ENCODE measurements around the gene SPPL2C. TPM values are rescaled to one million over a fixed set of nuclear protein-coding genes. Genes with fewer than 3 reads are reported as not detected.

Gene SPPL2C
- total RNA-seq, 2 experiments from 2014 or later = not detected

GRCh38 chr17:45863857-45864654 lies 19.4 kb downstream of the SPPL2C start:
- ChIA-PET POLR2A (no interaction called here), CTCF (ENCODE audit: unreplicated experiment) (no interaction called here)
- Histone ChIP-seq H3K9me3 (ENCODE audit: low read length) (no peaks in the 10 kb centered on the region), H2AFZ (ENCODE audit: low read length) (no peak overlapping the region), H4K20me1 (ENCODE audit: insufficient read depth, low read length) (no peaks in the 10 kb centered on the region), H3K27ac (ENCODE audit: low read depth, low read length, poor library complexity, severe bottlenecking) (no peak overlapping the region), H3K4me3 (ENCODE audit: low read depth, low read length, poor library complexity, severe bottlenecking) (no peak overlapping the region), H3K9me2 (ENCODE audit: insufficient read depth, low read length) (no peaks in the 10 kb centered on the region), H3K36me3 (ENCODE audit: insufficient read depth, low read length) (no peaks in the 10 kb centered on the region), H3K79me2 (ENCODE audit: insufficient read depth, low read depth, low read length) (no peaks in the 10 kb centered on the region), H3K4me2 (ENCODE audit: low read length) (no peak overlapping the region), H3K4me1 (ENCODE audit: insufficient read depth, low read length, poor library complexity, severe bottlenecking) (no peaks in the 10 kb centered on the region)
- no TSS peak for BruUV-seq (replicated peaks)
- DNase-seq (ENCODE audit: low spot score) = no peak
- TF ChIP-seq CTCF (conservative IDR thresholded peaks at IDR 0.05; ENCODE audit: low read length) = no peak
- TF ChIP-seq EZH2phosphoT487 (IDR thresholded peaks at IDR 0.05; ENCODE audit: borderline replicate concordance, low read depth, low read length) = no peak
- intact Hi-C loops (cut with micrococcal nuclease; ENCODE audit: unreplicated experiment) = no loop called here

GRCh38 chr17:45867171-45867570 lies 22.5 kb downstream of the SPPL2C start:
- Histone ChIP-seq H3K4me2 (ENCODE audit: low read length) (no peak overlapping the region), H3K9me3 (ENCODE audit: low read length) (no peaks in the 10 kb centered on the region), H3K36me3 (ENCODE audit: insufficient read depth, low read length) (no peaks in the 10 kb centered on the region), H3K9me2 (ENCODE audit: insufficient read depth, low read length) (no peaks in the 10 kb centered on the region), H3K4me1 (ENCODE audit: insufficient read depth, low read length, poor library complexity, severe bottlenecking) (no peaks in the 10 kb centered on the region), H2AFZ (ENCODE audit: low read length) (no peak overlapping the region), H4K20me1 (ENCODE audit: insufficient read depth, low read length) (no peaks in the 10 kb centered on the region), H3K79me2 (ENCODE audit: insufficient read depth, low read depth, low read length) (no peaks in the 10 kb centered on the region), H3K4me3 (ENCODE audit: low read depth, low read length, poor library complexity, severe bottlenecking) (no peak overlapping the region), H3K27ac (ENCODE audit: low read depth, low read length, poor library complexity, severe bottlenecking) (no peak overlapping the region)
- no peak for DNase-seq (ENCODE audit: low spot score)
- POLR2A ChIA-PET = no interaction called here
- CTCF ChIA-PET (ENCODE audit: unreplicated experiment) = no interaction called here
- intact Hi-C loops (cut with micrococcal nuclease; ENCODE audit: unreplicated experiment) = no loop called here
- BruUV-seq (replicated peaks) = no TSS peak
- TF ChIP-seq EZH2phosphoT487 (IDR thresholded peaks at IDR 0.05; ENCODE audit: borderline replicate concordance, low read depth, low read length) = no peak
- TF ChIP-seq CTCF (conservative IDR thresholded peaks at IDR 0.05; ENCODE audit: low read length) = no peak

- Histone ChIP-seq H3K9me3 (ENCODE audit: low read length) (no peaks in the 10 kb centered on the region), H3K4me3 (ENCODE audit: low read depth, low read length, poor library complexity, severe bottlenecking) (no peak overlapping the region), H4K20me1 (ENCODE audit: insufficient read depth, low read length) (no peaks in the 10 kb centered on the region), H3K36me3 (ENCODE audit: insufficient read depth, low read length) (no peaks in the 10 kb centered on the region), H3K4me1 (ENCODE audit: insufficient read depth, low read length, poor library complexity, severe bottlenecking) (no peaks in the 10 kb centered on the region), H3K9me2 (ENCODE audit: insufficient read depth, low read length) (no peaks in the 10 kb centered on the region), H3K4me2 (ENCODE audit: low read length) (no peak overlapping the region), H2AFZ (ENCODE audit: low read length) (no peak overlapping the region), H3K27ac (ENCODE audit: low read depth, low read length, poor library complexity, severe bottlenecking) (no peak overlapping the region), H3K79me2 (ENCODE audit: insufficient read depth, low read depth, low read length) (no peaks in the 10 kb centered on the region)
- CTCF ChIA-PET (ENCODE audit: unreplicated experiment) = no interaction called here
- DNase-seq (ENCODE audit: low spot score) = no peak
- intact Hi-C loops (cut with micrococcal nuclease; ENCODE audit: unreplicated experiment) = no loop called here
- BruUV-seq (replicated peaks) = no TSS peak
- TF ChIP-seq CTCF (conservative IDR thresholded peaks at IDR 0.05; ENCODE audit: low read length) (no peak), EZH2phosphoT487 (IDR thresholded peaks at IDR 0.05; ENCODE audit: borderline replicate concordance, low read depth, low read length) (no peak)
- POLR2A ChIA-PET = no interaction called here
Observed at GRCh38 chr17:45867702-45868101, 23.0 kb downstream of the SPPL2C start.
